Liver (tissue), 9 donors: ENCODE results near the gene PTPRB. TPM values are rescaled to one million over a fixed set of nuclear protein-coding genes. Genes with fewer than 3 reads are reported as not detected.
"Not testable (repeated sequence)": the region's sequence is repeated elsewhere in the genome, so short reads cannot be mapped to it uniquely, and the experiment has no call there.

ENCODE experiments used
- DNase-seq: peaks from one replicate; pipeline ENCODE4 v3.0.0-alpha.2; 2017; ENCODE audit warnings: low spot score
- H3K27ac ChIP-seq, 2 donors: one replicate each; pipeline ENCODE4 v1.7.0; 2013; ENCODE audit warnings: inconsistent platforms in 2 of 2, low read length in 2 of 2, control low read depth in 1 of 2, low read depth in 1 of 2, mild to moderate bottlenecking in 1 of 2
- H3K27me3 ChIP-seq, 4 donors: one replicate each; pipeline versions ENCODE4 v1.6.1 to v1.7.0; 2013; ENCODE audit warnings: low read length in 3 of 4, inconsistent platforms in 1 of 4, mild to moderate bottlenecking in 1 of 4, moderate library complexity in 1 of 4; ENCODE audit not compliant: control insufficient read depth in 4 of 4, insufficient read depth in 4 of 4
- H3K36me3 ChIP-seq, 4 donors: one replicate each; pipeline versions ENCODE4 v1.6.1 to v1.7.0; 2013; ENCODE audit warnings: low read length in 3 of 4, mild to moderate bottlenecking in 3 of 4, low read depth in 1 of 4, moderate library complexity in 1 of 4; ENCODE audit not compliant: control insufficient read depth in 4 of 4, insufficient read depth in 3 of 4
- H3K4me1 ChIP-seq, 4 donors: one replicate each; pipeline versions ENCODE4 v1.6.1 to v1.7.0; 2013; ENCODE audit warnings: low read length in 3 of 4, mild to moderate bottlenecking in 3 of 4, moderate library complexity in 1 of 4; ENCODE audit not compliant: control insufficient read depth in 4 of 4, insufficient read depth in 4 of 4
- H3K4me3 ChIP-seq, 3 donors: one replicate each; pipeline versions ENCODE4 v1.6.1 to v1.7.0; 2013; ENCODE audit warnings: low read length in 3 of 3, control low read depth in 1 of 3, low read depth in 1 of 3, mild to moderate bottlenecking in 1 of 3
- H3K9ac ChIP-seq, 2 donors: one replicate each; pipeline ENCODE4 v1.7.0; 2013; ENCODE audit warnings: low read length in 2 of 2, mild to moderate bottlenecking in 2 of 2, moderate library complexity in 2 of 2, control low read depth in 1 of 2, low read depth in 1 of 2
- H3K9me3 ChIP-seq, 4 donors: one replicate each; pipeline versions ENCODE4 v1.6.1 to v1.7.0; 2013; ENCODE audit warnings: low read length in 3 of 4; ENCODE audit not compliant: control insufficient read depth in 4 of 4
- EGR1 ChIP-seq, 2 donors: IDR thresholded peaks; 2 replicates each; pipeline ENCODE4 v1.6.1; 2016 to 2018; ENCODE audit warnings: antibody characterized with exemption in 2 of 2, low read depth in 2 of 2
- FOXA1 ChIP-seq: IDR thresholded peaks from 2 replicates; pipeline ENCODE4 v1.6.1; 2016; ENCODE audit warnings: antibody characterized with exemption
- FOXA2 ChIP-seq: IDR thresholded peaks from 2 replicates; pipeline ENCODE4 v1.6.1; 2016; ENCODE audit warnings: antibody characterized with exemption
- GABPA ChIP-seq, 2 donors: IDR thresholded peaks in 1 of 2; conservative IDR thresholded peaks in 1 of 2; 2 replicates each; pipeline ENCODE4 v1.6.1; 2016; ENCODE audit warnings: antibody characterized with exemption in 2 of 2, mild to moderate bottlenecking in 1 of 2, moderate library complexity in 1 of 2
- HNF4G ChIP-seq: IDR thresholded peaks from 2 replicates; pipeline ENCODE4 v1.6.1; 2016; ENCODE audit warnings: antibody characterized with exemption
- JUND ChIP-seq, 2 donors: IDR thresholded peaks; 2 replicates each; pipeline ENCODE4 v1.6.1; 2016; ENCODE audit warnings: antibody characterized with exemption in 2 of 2
- NR2F2 ChIP-seq: IDR thresholded peaks from 2 replicates; pipeline ENCODE4 v1.6.1; 2016; ENCODE audit warnings: antibody characterized with exemption
- RAD21 ChIP-seq, 2 donors: IDR thresholded peaks; 2 replicates each; pipeline ENCODE4 v1.6.1; 2016; ENCODE audit warnings: antibody characterized with exemption in 2 of 2, mild to moderate bottlenecking in 2 of 2
- RXRA ChIP-seq, 2 donors: IDR thresholded peaks; 2 replicates each; pipeline ENCODE4 v1.6.1; 2017 to 2018; ENCODE audit warnings: antibody characterized with exemption in 2 of 2, mild to moderate bottlenecking in 1 of 2
- TAF1 ChIP-seq: conservative IDR thresholded peaks from 2 replicates; pipeline ENCODE4 v1.6.1; 2016; ENCODE audit warnings: antibody characterized with exemption, mild to moderate bottlenecking
- WGBS: extraction: QIAGEN DNeasy Blood & Tissue Kit; methylation state at CpG from one replicate; pipeline ENCODE4 v1.1.7; 2013; 5-methylcytosine and 5-hydroxymethylcytosine counted together
- polyA plus RNA-seq, 2 donors: library from polyadenylated mRNA; stranded (reverse) in 1 of 2; unstranded in 1 of 2; fragments of 200-250 nt in 1 of 2; fragments of >200 nt in 1 of 2; fragmentation: Nextera tagmentation in 1 of 2; extraction: Ambion mirVana in 1 of 2; gene quantifications; one replicate each; pipeline versions ENCODE4 v1.2.1 to v1.2.3, GENCODE V29; 2013 to 2015
- total RNA-seq, 2 donors: library from RNA; depleted of rRNA; stranded (reverse); fragments of >200 nt; gene quantifications; one replicate each; pipeline ENCODE4 v1.2.3, GENCODE V29; 2014
- TF ChIP-seq, protein P1 (sequence below): IDR thresholded peaks from 2 replicates; pipeline ENCODE4 v1.6.1; 2016; ENCODE audit warnings: antibody characterized with exemption
- TF ChIP-seq, protein P2 (sequence below): IDR thresholded peaks from 2 replicates; pipeline ENCODE4 v1.6.1; 2016; ENCODE audit warnings: antibody characterized with exemption
- TF ChIP-seq, protein P3 (sequence below): fragments of 150-350 bp; IDR thresholded peaks from 2 replicates; pipeline ENCODE4 v1.5.1; 2017; ENCODE audit warnings: improper control_type of control experiment, low read depth, low read length; ENCODE audit not compliant: missing input control
- donor health status: healthy.
- donor health status: healthy.
- donor health status: healthy.
- donor health status: healthy.
- donor health status: healthy.

The PTPRB gene
- total and polyA plus RNA-seq, 4 donors, result 6.3 to 64.9 (median 8.4) TPM

DNA sequence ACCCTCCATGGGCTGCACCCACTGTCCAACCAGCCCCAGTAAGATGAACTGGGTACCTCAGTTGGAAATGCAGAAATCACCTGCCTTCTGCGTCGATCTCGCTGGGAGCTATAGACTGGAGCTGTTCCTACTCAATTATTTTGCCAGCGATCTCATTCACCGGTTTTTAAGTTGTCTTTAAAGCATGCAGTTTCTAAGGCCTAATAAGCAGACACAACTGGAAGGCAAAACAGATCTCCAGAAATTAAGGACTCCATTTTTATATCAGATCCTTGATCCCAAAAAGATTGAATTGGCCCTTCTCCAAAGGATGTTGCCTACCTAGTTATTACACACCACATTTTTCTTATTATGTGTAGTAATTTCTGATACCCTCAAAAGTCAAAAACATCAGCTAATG, 139.7 kb downstream of the PTPRB start:
- Histone ChIP-seq H3K27me3 (peaks cover 0 to 3% (median 0%) of the 10 kb centered on the region in 4 donors), H3K9ac (no peak overlapping the region), H3K4me1 (no peaks in the 10 kb centered on the region), H3K9me3 (peaks cover 0 to 6% (median 1%) of the 10 kb centered on the region in 4 donors), H3K27ac (no peak overlapping the region), H3K36me3 (no peaks in the 10 kb centered on the region), H3K4me3 (no peak overlapping the region)
- DNase-seq, result no peak
- WGBS, result 74% methylated on average over 5 of the region's 5 CpGs
- TF ChIP-seq RAD21 (IDR thresholded peaks at IDR 0.05) (no peak), HNF4G (no peak), TAF1 (no peak), JUND (IDR thresholded peaks at IDR 0.05) (no peak), RXRA (IDR thresholded peaks at IDR 0.05) (no peak), NR2F2 (no peak), FOXA1 (no peak), EGR1 (IDR thresholded peaks at IDR 0.05; ENCODE audit: low read depth in 2 of 2) (no peak), FOXA2 (no peak), GABPA (IDR thresholded peaks at IDR 0.05 in 1 of 2, conservative IDR thresholded peaks at IDR 0.05 in 1 of 2) (no peak)
- TF ChIP-seq, protein P1, sequence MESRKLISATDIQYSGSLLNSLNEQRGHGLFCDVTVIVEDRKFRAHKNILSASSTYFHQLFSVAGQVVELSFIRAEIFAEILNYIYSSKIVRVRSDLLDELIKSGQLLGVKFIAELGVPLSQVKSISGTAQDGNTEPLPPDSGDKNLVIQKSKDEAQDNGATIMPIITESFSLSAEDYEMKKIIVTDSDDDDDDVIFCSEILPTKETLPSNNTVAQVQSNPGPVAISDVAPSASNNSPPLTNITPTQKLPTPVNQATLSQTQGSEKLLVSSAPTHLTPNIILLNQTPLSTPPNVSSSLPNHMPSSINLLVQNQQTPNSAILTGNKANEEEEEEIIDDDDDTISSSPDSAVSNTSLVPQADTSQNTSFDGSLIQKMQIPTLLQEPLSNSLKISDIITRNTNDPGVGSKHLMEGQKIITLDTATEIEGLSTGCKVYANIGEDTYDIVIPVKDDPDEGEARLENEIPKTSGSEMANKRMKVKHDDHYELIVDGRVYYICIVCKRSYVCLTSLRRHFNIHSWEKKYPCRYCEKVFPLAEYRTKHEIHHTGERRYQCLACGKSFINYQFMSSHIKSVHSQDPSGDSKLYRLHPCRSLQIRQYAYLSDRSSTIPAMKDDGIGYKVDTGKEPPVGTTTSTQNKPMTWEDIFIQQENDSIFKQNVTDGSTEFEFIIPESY, result no peak
- TF ChIP-seq, protein P2, sequence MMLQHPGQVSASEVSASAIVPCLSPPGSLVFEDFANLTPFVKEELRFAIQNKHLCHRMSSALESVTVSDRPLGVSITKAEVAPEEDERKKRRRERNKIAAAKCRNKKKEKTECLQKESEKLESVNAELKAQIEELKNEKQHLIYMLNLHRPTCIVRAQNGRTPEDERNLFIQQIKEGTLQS, result no peak
- TF ChIP-seq, protein P3, sequence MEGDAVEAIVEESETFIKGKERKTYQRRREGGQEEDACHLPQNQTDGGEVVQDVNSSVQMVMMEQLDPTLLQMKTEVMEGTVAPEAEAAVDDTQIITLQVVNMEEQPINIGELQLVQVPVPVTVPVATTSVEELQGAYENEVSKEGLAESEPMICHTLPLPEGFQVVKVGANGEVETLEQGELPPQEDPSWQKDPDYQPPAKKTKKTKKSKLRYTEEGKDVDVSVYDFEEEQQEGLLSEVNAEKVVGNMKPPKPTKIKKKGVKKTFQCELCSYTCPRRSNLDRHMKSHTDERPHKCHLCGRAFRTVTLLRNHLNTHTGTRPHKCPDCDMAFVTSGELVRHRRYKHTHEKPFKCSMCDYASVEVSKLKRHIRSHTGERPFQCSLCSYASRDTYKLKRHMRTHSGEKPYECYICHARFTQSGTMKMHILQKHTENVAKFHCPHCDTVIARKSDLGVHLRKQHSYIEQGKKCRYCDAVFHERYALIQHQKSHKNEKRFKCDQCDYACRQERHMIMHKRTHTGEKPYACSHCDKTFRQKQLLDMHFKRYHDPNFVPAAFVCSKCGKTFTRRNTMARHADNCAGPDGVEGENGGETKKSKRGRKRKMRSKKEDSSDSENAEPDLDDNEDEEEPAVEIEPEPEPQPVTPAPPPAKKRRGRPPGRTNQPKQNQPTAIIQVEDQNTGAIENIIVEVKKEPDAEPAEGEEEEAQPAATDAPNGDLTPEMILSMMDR, result no peak

DNA sequence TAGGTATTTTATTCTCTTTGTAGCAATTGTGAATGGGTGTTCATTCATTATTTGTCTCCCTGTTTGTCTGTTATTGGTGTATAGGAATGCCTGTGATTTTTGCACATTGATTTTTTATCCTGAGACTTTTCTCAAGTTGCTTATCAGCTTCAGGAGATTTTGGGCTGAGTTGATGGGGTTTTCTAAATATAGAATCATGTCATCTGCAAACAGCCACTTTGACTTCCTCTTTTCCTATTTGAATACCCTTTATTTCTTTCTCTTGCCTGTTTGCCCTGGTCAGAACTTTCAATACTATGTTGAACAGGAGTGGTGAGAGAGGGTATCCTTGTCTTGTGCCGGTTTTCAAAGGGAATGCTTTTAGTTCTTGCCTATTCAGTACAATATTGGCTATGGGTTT, 144.3 kb downstream of the PTPRB start:
- not testable (repeated sequence) for H3K36me3 ChIP-seq, DNase-seq, H3K9ac ChIP-seq, H3K27ac ChIP-seq, H3K4me3 ChIP-seq, H3K4me1 ChIP-seq, H3K9me3 ChIP-seq, H3K27me3 ChIP-seq
- 72% methylated on average over 1 of the region's 1 CpG for WGBS

DNA sequence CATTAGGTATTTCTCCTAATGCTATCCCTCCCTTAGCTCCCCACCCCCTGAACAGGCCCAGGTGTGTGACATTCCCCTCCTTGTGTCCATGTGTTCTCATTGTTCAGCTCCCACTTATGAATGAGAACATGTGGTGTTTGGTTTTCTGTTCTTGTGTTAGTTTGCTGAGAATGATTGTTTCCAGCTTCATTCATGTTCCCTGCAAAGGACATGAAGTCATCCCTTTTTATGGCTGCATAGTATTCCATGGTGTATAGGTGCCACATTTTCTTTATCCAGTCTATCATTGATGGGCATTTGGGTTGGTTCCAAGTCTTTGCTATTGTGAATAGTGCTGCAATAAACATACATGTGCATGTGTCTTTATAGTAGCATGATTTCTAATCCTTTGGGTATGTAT, 146.3 kb downstream of the PTPRB start:
- H3K4me3 ChIP-seq, H3K9me3 ChIP-seq, H3K27me3 ChIP-seq, H3K36me3 ChIP-seq, H3K4me1 ChIP-seq, DNase-seq, H3K9ac ChIP-seq, H3K27ac ChIP-seq: not testable (repeated sequence)
